ENCODE data around the gene SLC31A1.

DNA sequence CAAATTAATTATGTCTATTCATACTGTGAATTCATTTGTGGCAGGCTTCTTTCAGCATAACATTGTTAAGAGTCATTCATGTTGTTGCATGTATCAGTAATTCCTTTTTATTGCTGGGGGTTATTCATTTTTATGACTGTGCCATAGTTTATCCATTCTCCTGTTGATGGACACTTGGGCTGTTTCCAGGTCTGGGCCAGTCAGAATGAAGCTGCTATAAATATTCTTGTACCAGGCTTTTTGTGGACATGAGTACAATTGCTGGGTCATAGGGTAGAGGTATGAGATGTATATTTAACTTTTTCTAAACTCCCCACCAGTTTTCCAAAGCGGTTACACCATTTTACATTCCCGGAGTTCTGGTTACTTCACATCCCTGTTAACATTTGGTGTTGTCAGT lies 67.7 kb downstream of the SLC31A1 start:
- TF ChIP-seq, protein P1, sequence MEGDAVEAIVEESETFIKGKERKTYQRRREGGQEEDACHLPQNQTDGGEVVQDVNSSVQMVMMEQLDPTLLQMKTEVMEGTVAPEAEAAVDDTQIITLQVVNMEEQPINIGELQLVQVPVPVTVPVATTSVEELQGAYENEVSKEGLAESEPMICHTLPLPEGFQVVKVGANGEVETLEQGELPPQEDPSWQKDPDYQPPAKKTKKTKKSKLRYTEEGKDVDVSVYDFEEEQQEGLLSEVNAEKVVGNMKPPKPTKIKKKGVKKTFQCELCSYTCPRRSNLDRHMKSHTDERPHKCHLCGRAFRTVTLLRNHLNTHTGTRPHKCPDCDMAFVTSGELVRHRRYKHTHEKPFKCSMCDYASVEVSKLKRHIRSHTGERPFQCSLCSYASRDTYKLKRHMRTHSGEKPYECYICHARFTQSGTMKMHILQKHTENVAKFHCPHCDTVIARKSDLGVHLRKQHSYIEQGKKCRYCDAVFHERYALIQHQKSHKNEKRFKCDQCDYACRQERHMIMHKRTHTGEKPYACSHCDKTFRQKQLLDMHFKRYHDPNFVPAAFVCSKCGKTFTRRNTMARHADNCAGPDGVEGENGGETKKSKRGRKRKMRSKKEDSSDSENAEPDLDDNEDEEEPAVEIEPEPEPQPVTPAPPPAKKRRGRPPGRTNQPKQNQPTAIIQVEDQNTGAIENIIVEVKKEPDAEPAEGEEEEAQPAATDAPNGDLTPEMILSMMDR (IDR thresholded peaks at IDR 0.05), result no peak
- TF ChIP-seq POLR2A (IDR thresholded peaks at IDR 0.05), result no peak

All from testis (tissue), 2 donors.